ENCODE measurements around the gene KCNG2. TPM values are rescaled to one million over a fixed set of nuclear protein-coding genes. Genes with fewer than 3 reads are reported as not detected.
"Not testable (repeated sequence)": the region's sequence is repeated elsewhere in the genome, so short reads cannot be mapped to it uniquely, and the experiment has no call there.

Gene KCNG2
- total RNA-seq, 1 donor from 2014 or later, result not detected

- ATAC-seq (ENCODE audit: low read depth) (no peak), DNase-seq (no peak)
- Mint-ChIP-seq H3K27me3 (no peaks in the 10 kb centered on the region), H3K9me3 (no peaks in the 10 kb centered on the region), H3K27ac (no peak overlapping the region), H3K4me3 (no peak overlapping the region), H3K36me3 (ENCODE audit: low read depth) (no peaks in the 10 kb centered on the region), H3K4me1 (no peaks in the 10 kb centered on the region)
- intact Hi-C loops (cut with micrococcal nuclease), result no loop called here
- TF ChIP-seq CTCF (IDR thresholded peaks at IDR 0.05), result no peak
- POLR2A ChIA-PET, result no interaction called here
- CTCF ChIA-PET, result no interaction called here
These were observed 77.8 kb downstream of the KCNG2 start for GRCh38 chr18:79875531-79875919.

- no peak for ATAC-seq (ENCODE audit: low read depth)
- CTCF ChIA-PET, result no interaction called here
- Mint-ChIP-seq H3K36me3 (ENCODE audit: low read depth) (no peaks in the 10 kb centered on the region), H3K27ac (no peak overlapping the region), H3K4me1 (no peaks in the 10 kb centered on the region), H3K9me3 (no peaks in the 10 kb centered on the region), H3K27me3 (no peaks in the 10 kb centered on the region), H3K4me3 (no peak overlapping the region)
- no peak for TF ChIP-seq CTCF (IDR thresholded peaks at IDR 0.05)
- intact Hi-C loops (cut with micrococcal nuclease), result no loop called here
- POLR2A ChIA-PET, result no interaction called here
- no peak for DNase-seq
These were observed 78.3 kb downstream of the KCNG2 start for GRCh38 chr18:79875931-79876461.

DNA sequence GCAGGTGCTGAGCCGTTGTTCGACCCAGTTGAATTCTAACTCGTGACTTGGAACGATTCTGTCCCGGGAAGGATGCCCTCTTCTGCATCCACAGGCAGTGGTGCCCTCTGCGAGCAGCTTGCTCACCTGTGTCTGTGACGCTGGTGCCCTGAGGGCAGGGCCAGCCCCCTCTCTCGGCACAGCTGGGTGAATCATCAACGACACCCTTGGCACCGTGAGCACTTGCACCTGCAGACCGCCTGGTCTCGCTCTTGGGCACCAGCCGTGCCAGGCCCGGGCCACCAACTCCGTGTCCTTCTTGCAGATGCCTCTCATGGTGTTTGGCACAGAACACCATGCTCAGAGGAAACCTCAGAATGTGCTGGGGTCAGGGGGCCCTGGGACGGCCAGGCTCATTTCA is 78.8 kb downstream of the KCNG2 start:
- POLR2A ChIA-PET, result no interaction called here
- ATAC-seq (ENCODE audit: low read depth), result no peak

GRCh38 chr18:79877163-79878091 is 79.7 kb downstream of the KCNG2 start:
- CTCF ChIA-PET, result no interaction called here
- Mint-ChIP-seq H3K4me3 (no peak overlapping the region), H3K27me3 (no peaks in the 10 kb centered on the region), H3K27ac (no peak overlapping the region), H3K4me1 (no peaks in the 10 kb centered on the region), H3K9me3 (no peaks in the 10 kb centered on the region), H3K36me3 (ENCODE audit: low read depth) (no peaks in the 10 kb centered on the region)
- intact Hi-C loops (cut with micrococcal nuclease), result no loop called here
- ATAC-seq (ENCODE audit: low read depth) (no peak), DNase-seq (no peak)
- POLR2A ChIA-PET, result no interaction called here
- no peak for TF ChIP-seq CTCF (IDR thresholded peaks at IDR 0.05)

More for the DNA sequence above, 78.8 kb downstream of the KCNG2 start:
- Mint-ChIP-seq H3K4me3 (no peak overlapping the region), H3K27ac (no peak overlapping the region), H3K27me3 (no peaks in the 10 kb centered on the region), H3K4me1 (no peaks in the 10 kb centered on the region), H3K36me3 (ENCODE audit: low read depth) (no peaks in the 10 kb centered on the region), H3K9me3 (no peaks in the 10 kb centered on the region)
- DNase-seq, result no peak
- intact Hi-C loops (cut with micrococcal nuclease), result no loop called here
- no peak for TF ChIP-seq CTCF (IDR thresholded peaks at IDR 0.05)
- CTCF ChIA-PET, result no interaction called here

DNA sequence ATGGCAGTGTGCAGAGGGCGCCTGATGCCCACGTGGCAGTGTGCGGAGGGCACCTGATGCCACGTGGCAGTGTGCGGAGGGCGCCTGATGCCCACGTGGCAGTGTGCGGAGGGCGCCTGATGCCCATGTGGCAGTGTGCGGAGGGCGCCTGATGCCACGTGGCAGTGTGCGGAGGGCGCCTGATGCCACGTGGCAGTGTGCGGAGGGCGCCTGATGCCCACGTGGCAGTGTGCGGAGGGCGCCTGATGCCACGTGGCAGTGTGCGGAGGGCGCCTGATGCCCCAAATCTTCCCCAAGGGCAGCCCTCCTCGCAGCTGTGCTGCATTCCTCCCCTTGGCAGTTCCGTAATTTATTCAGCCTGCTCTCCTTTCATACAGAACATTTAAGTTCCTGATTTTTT is 80.5 kb downstream of the KCNG2 start:
- CTCF ChIA-PET; DNase-seq; ATAC-seq (ENCODE audit: low read depth); H3K4me1 Mint-ChIP-seq; intact Hi-C loops (cut with micrococcal nuclease); H3K27ac Mint-ChIP-seq; H3K36me3 Mint-ChIP-seq (ENCODE audit: low read depth); H3K4me3 Mint-ChIP-seq; POLR2A ChIA-PET; H3K9me3 Mint-ChIP-seq; H3K27me3 Mint-ChIP-seq: not testable (repeated sequence)
